HG03159 (cell line): Measurements from ENCODE around the gene CDKN2D.
"Not testable (repeated sequence)": the region's sequence is repeated elsewhere in the genome, so short reads cannot be mapped to it uniquely, and the experiment has no call there.

Experiments used
- ATAC-seq: cut with Tn5 transposase; IDR thresholded peaks from one replicate; pipeline ENCODE4 v1.9.1; 2021; ENCODE audit warnings: mild to moderate bottlenecking, moderate library complexity; ENCODE audit not compliant: unreplicated experiment

Gene CDKN2D

GRCh38 chr19:10552510-10553053 lies 16.2 kb downstream of the CDKN2D start:
- ATAC-seq = no peak

DNA sequence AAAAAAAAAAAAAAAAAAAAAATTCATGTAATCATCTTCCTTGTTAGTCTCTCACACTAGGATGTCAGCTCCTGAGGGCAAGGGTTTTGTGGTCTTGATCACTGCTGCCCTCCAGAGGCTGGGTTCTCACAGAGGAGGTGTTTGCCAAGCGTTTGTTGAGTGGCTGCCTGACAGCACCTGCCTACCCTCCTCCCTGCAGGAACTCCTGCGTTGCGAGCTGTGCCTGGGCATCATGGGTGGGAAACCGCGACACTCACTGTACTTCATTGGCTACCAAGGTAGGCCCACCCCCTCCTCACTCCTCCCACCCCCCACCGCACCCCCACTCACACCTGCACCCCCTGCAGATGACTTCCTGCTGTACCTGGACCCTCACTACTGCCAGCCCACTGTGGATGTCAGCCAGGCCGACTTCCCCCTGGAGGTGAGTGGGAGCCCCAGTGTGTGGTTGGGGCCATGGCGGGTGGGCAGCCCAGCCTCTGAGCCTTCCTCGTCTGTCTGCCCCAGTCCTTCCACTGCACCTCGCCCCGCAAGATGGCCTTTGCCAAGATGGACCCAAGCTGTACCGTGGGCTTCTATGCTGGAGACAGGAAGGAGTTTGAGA lies 17.0 kb downstream of the CDKN2D start:
- no peak for ATAC-seq

DNA sequence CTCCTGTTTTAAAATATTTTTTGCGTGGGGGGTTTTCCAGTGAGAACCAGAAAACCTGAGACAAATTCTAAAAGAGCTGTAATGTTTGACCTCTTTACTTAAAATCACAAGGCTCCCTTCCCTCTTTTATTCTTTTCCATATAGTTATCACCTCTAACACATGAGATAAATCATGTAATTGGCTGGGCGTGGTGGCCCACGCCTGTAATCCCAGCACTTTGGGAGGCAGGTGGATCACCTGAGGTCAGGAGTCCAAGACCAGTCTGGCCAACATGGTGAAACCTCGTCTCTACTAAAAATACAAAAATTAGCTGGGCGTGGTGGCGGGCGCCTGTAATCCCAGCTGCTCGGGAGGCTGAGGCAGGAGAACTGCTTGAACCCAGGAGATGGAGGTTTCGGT lies 17.8 kb downstream of the CDKN2D start:
- not testable (repeated sequence) for ATAC-seq

DNA sequence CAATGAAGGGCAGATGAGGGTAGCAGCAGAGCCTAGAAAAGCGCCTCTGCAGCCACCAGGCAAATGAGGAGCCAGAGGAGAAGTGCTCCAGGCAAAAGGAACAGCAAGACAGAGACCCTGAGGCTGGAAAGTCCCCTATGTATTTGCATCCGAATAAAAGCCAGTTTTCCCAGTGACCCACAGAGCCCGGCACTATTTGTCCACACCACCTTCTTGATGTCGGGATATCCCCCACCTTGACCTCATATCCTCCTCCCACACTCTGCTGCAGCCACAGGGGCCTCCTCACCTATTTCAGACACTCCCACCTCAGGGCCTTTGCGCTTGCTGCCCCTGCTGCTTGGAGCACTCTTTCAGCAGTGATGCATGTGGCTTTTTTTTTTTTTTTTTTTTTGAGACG lies 18.4 kb downstream of the CDKN2D start:
- no peak for ATAC-seq

DNA sequence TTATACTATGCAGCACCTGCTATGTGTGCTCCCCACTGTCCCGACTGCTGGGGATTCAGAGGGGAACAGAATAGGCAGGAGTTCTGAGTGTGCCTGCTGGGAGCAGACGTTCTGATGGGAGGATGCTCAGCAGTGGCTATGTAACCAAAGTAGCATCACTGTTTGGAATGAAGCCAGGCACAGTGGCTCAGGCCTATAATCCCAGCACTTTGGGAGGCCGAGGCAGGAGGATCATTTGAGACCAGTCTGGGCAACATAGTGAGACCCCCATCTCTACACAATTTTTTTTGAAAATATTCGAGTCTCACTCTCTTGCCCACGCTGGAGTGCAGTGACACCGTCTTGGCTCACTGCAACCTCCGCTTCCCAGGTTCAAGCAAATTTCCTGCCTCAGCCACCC lies 19.0 kb downstream of the CDKN2D start:
- ATAC-seq = no peak

DNA sequence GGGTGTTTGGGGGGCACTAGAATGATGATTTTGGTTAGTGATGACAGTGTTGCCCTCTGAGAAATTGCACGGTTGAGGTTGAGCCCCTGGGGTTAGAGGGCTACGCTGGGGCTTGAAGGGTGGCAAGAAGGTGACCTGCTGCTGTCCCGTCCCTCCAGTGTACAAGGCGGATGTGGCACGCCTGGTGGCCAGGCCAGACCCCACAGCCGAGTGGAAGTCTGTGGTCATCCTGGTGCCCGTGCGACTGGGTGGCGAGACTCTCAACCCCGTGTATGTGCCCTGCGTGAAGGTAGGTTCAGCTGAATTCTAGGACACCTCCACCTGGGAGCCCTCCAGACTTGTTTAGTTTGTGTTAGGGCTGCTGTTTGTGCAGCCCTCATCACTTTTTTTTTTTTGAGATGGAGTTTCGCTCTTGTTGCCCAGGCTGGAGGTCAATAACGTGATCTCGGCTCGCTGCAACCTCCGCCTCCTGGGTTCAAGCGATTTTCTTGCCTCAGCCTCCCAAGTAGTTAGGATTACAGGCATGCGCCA lies 20.0 kb downstream of the CDKN2D start:
- no peak for ATAC-seq

DNA sequence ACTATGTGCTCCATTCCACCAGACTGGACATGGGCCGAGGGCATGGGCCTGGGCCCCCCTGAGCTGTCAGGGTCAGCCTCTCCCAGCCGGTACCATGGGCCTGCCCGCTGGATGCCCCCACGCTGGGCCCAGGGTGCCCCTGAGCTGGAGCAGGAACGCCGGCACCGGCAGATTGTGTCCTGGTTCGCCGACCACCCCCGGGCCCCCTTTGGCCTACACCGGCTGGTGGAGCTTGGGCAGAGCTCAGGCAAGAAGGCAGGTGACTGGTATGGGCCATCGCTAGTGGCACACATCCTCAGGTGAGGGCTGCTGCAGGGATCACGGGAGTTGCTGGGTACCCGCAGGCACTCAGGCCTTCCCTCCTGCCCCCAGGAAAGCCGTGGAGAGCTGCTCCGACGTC lies 22.0 kb downstream of the CDKN2D start:
- ATAC-seq = no peak

DNA sequence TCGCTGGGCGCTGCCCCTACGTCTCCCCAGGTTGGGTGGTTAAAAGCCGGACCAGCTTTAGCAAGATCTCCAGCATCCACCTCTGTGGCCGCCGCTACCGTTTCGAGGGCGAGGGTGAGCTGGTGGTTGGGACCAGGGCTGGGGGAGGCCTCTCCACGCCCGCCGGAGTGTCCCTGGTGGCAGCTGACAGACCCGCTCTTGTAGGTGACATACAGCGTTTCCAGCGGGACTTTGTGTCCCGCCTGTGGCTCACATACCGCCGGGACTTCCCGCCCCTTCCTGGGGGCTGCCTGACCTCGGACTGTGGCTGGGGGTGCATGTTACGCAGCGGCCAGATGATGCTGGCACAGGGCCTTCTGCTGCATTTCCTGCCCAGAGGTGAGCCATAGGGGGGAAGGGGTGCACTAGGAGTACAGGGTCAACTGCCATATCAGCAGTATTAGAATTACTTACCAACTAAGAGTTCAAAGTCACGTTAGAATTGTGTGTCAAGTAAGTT lies 24.0 kb downstream of the CDKN2D start:
- no peak for ATAC-seq

GRCh38 chr19:10544242-10544752 lies 24.5 kb downstream of the CDKN2D start:
- ATAC-seq = no peak

DNA sequence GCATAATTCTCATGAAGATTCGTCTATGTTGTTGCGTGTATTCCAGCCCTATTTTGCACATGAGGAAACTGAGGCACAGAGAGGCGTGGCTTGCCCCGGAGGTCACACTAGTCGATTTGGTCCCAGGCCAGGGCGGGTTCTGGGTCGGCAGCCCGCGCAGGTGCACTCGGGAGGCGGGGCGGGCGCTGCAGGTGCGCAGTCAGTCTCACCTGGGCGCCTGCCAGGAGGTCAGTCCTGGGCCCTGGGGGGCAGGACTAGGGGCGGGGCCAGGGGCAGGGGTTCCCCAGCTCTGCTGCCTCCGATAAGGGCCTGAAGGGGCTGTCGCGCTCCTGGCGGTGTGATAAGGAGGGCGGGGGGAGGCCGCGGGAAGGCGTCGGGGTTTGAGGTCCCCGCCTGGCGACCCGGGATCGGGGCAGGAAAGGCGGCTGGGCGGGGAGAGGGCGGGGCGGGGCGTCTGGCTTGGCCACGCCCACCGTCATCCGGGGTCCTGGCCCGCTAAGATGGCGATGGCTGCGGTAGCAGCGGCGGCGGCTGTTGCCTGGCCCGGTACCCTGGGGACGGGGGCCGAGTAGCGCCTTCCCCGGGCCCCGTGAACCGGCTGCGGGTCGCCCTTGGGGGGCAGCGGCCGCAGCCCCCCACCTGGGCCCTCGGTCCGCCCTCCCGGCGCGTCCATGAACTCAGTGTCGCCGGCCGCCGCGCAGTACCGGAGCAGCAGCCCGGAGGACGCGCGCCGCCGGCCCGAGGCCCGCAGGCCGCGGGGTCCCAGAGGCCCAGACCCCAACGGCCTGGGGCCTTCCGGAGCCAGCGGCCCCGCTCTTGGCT lies 25.1 kb downstream of the CDKN2D start, which contains the start of gene ATG4D:
TSS of gene ATG4D (plus strand) at position 485 of the 822 bp plus-strand sequence. CDS start at position 672, 187 bp downstream.
- ATAC-seq = peak; percentile 65

DNA sequence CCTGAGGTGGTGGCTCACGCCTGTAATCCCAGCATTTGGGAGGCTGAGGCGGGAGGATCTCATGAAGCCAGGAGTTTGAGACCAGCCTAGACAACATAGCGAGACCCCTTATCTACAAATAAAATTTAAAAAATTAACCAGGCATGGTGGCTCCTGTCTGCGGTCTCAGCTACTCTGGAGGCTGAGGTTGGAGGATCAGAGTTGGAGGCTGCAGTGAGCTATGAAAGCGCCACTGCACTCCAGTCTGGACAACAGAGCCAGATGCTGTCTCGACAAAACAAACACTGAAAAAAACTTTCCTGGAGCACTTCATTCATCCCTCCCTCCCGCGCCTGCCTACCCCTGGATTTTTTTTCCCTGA lies 25.7 kb downstream of the CDKN2D start:
- ATAC-seq = no peak

DNA sequence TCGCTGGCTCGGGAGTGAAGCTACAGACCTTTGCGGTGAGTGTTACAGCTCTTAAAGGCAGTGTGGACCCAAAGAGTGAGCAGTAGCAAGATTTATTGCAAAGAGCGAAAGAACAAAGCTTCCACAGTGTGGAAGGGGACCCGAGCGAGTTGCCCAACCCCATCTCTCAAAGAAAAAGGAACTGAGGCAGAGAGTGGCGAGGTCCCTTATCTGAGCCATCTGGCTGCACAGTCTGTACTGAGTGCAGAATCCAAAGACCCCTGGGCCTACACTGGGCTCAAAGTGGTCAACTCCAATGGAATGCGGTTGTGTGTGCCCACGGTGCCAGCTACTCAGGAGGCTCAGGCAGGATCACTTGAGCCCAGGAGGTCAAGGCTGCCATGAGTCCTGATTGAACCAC lies 29.8 kb downstream of the CDKN2D start:
- ATAC-seq = not testable (repeated sequence)

GRCh38 chr19:10538204-10538983 lies 30.4 kb downstream of the CDKN2D start:
- no peak for ATAC-seq

- no peak for ATAC-seq
Observed at GRCh38 chr19:10537668-10538067, 31.1 kb downstream of the CDKN2D start.

DNA sequence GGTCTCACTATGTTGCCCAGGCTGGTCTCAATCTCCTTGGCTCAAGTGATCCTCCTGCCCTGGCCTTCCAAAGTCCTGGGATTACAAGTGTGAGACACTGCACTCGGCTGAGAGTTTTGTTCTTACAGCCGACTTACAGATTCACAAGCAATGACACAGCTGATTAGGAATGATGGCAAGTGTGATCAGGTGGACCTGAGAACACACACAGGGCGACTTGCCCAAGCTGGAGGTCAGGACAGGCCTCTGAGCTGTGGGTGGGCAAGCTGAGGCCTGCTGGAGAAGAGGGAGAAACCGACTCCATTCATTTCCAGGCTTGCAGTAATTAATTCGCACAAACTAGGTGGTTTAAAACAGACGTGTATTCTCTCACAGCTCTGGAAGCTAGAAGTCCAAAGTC lies 33.2 kb downstream of the CDKN2D start:
- no peak for ATAC-seq

GRCh38 chr19:10533646-10534386 lies 35.0 kb downstream of the CDKN2D start:
- ATAC-seq = no peak

DNA sequence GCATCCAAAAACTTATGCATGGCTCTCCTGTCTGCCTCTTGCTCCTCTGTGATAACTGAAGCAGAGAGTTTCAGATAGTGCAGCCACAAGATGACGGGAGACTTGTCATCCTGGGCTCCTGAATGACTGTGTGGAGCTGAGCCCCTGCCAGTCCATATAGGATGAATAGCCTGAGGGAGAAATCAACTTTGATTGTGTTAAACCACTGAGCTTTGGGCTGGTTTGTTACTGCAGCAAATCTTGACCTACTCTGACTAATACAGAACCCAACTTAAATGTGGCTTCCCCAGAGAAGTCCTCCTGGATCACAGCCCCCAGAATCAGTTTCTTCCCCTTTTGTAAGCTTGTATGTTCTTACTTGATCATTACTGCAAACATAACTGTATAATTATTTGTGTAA lies 36.3 kb downstream of the CDKN2D start:
- no peak for ATAC-seq

DNA sequence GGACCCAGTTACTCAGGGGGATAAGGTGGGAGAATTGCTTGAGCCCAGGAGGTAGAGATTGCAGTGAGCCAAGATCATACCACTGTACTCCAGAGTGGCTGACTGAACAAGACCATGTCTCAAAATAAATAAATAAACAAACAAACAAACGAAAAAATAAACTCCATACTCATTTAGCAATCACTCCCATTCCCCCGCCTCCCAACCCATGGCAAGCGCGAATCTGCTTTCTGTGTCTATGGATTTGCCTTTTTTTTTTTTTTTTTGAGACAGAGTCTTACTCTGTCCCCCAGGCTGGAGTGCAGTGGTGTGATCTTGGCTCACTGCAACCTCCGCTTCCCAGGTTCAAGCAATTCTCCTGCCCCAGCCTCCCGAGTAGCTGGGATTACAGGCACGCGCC lies 41.9 kb downstream of the CDKN2D start:
- ATAC-seq = not testable (repeated sequence)

DNA sequence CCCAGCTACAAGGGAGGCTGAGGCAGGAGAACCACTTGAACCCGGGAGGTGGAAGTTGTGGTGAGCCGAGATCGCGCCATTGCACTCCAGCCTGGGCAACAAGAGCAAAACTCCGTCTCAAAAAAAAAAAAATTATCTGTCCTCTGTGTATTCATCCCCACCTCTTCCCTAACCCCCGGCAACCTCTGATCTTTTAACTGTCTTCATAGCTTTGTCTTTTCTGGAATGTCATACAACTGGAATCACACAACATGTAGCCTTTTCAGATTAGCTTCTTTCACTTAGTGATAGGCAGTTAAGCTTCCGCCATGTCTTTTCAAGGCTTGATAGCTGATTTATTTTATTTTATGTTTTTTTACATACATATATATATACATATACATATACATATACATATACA lies 43.1 kb downstream of the CDKN2D start:
- no peak for ATAC-seq

GRCh38 chr19:10523135-10523636 lies 45.6 kb downstream of the CDKN2D start:
- ATAC-seq = no peak
